ENCODE measurements around the gene DUSP28.
"Not testable (repeated sequence)": the region's sequence is repeated elsewhere in the genome, so short reads cannot be mapped to it uniquely, and the experiment has no call there.

The DUSP28 gene

GRCh38 chr2:240561325-240561971 lies 1.3 kb downstream of the DUSP28 start:
- DNase-seq = no peak

DNA sequence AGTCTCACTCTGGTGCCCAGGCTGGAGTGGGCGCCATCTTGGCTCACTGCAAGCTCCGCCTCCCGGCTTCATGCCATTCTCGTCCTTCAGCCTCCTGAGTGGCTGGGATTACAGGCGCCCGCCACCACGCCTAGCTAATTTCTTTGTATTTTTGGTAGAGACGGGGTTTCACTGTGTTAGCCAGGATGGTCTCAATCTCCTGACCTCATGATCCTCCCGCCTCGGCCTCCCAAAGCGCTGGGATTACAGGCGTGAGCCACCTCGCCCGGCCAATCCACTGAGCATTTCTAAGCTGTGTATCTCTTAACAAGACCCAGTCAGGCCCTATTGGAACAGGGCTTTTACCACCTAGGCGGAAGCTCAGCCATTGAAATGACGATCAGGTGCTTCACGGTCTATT lies 3.1 kb downstream of the DUSP28 start:
- not testable (repeated sequence) for DNase-seq

GRCh38 chr2:240563951-240564560 lies 3.9 kb downstream of the DUSP28 start:
- DNase-seq = no peak

DNA sequence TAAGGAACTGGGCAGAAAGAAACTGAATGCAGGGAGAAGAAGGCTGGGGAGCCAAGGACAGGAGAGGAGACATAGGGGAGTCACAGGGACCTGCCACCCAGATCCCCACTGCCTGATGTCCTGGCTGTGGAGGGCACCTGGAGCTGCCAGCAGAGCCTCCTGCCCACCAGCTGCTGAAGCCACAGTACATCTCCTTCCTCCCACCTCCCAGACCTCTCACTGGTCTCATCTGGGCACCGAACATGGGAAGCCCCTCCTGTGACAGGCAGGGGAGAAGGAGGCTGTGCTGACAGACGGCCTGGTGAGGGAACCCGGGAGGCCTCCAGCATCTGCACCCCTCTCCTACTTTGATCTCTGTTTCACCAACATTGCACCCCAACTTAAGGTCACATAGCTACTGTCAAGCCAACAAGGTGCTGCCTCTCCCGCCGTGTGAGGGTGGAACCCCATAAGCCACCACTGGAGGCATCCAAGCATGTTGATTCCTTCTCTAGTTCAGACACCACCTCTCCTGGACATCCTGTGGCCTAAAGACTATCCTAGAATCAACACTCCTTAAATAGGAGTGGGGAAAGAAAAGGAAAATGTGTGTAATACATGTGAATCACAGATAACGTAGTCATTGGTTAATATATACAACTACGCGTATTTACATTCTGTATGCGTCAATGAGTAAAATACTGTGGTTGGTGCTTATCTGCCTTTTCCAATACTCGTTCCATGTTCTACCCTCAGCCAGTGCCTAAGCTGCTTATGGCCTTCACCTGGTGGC lies 4.6 kb downstream of the DUSP28 start:
- DNase-seq = no peak

- peak in 1 of 2 experiments; percentile 32 for DNase-seq
Observed at GRCh38 chr2:240565333-240566202, 5.4 kb downstream of the DUSP28 start.

- DNase-seq = peak in 1 of 2 experiments; percentile 41
Observed at GRCh38 chr2:240566203-240567136, 6.3 kb downstream of the DUSP28 start.

DNA sequence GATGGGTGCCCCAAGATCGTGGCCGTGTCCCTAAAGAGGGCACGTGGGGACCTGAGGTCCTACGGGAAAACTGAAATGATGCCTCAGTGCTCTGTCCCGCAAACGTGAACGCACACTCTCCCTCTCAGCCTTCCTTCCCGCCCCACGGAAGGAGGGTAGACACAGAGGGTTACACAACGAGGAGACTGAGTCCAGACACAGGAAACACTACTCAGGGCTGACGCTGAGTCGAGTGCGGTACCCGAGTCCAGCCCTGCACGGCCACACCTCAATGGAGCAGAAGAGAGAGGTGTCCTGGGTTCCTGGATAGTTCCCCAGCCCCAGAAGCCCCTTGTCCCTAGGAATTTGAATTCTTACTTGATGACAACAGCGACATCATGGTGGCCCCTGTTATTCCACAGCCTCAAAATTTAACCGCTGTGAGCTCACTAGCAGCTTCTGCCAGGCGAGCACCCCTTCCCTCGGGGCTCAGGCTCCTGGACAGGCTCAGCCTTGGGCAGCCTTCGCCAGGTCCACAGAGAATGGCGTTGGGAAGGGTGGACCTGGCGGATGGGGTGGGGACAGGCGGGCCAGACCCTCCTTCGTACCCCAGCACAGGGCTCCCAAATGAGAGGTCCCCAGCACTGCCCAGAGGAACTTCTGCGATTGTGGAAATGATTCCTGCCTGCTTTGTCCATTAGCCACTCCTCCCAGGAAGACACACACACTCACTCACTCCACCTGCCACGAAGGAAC lies 7.1 kb downstream of the DUSP28 start:
- DNase-seq = no peak

GRCh38 chr2:240567872-240568677 lies 7.9 kb downstream of the DUSP28 start, which contains the start of gene RNPEPL1:
RNPEPL1 (plus strand) TSS chr2:240568484; CDS start chr2:240568587, 103 bp downstream.
- DNase-seq = peak in 1 of 2 experiments; percentile 1

- DNase-seq = no peak
Observed at GRCh38 chr2:240568678-240569522, 8.7 kb downstream of the DUSP28 start.

- DNase-seq = no peak
Observed at GRCh38 chr2:240569523-240569997, 9.4 kb downstream of the DUSP28 start.

GRCh38 chr2:240569998-240570530 lies 9.9 kb downstream of the DUSP28 start:
- DNase-seq = no peak

GRCh38 chr2:240570531-240571313 lies 10.6 kb downstream of the DUSP28 start:
- DNase-seq = no peak

- DNase-seq = no peak
Observed at GRCh38 chr2:240571314-240571973, 11.3 kb downstream of the DUSP28 start.

DNA sequence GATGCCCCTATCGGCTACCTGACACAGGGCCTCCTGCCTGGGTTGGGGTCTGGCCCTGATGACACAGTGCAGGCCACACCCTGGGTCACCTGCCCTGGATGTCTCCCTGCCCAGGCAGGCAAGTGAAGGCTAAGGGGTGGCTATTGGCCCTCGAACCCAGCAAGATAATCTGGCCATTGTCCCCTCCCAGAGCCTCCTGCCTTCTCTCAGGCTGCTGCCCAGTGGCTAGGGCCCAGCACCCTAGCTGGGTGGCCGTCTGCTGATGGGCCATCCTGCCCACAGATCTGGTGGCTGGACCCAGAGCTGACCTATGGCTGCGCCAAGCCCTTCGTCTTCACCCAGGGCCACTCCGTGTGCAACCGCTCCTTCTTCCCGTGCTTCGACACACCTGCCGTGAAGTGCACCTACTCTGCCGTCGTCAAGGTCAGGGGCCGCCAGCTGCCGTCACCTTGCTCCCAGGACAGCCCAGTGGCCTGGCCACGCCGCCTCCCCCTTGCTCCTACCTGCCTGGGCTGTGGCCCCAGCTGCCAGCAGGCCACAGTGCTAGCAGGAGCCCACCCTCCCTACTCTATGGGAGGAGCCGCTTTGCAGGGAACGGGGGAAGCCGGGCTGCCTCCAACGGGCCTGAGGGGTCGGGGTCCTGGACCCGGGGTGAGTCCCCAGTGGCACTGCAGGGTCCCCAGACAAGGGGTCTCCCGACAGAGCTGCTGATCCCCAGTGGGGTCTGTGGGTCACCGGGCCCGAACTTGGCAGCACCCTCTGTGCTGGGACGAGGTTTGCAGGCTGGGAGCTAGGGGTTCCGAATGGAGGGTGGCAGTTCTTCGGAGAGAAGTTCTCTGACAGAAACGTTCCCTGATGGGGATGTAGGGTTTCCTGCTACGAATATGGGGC lies 12.2 kb downstream of the DUSP28 start:
- DNase-seq = no peak

- no peak for DNase-seq
Observed at GRCh38 chr2:240573071-240573515, 12.9 kb downstream of the DUSP28 start.

Measured in NCI-H187 (cell line).